Lung (tissue), 16 donors: ENCODE data around the gene HOXB3. TPM values are rescaled to one million over a fixed set of nuclear protein-coding genes. Genes with fewer than 3 reads are reported as not detected.

Experiments
- ATAC-seq: fragments of 200-7000 bp; cut with Tn5 transposase; one replicate; pipeline ENCODE4 v1.9.1; 2020; ENCODE audit warnings: moderate number of reproducible peaks; ENCODE audit not compliant: insufficient read depth, low FRiP score
- DNase-seq, 3 donors: peaks; one replicate each; pipeline ENCODE4 v3.0.0-alpha.2; 2013 to 2017
- H3K27ac ChIP-seq, 2 donors: one replicate each; pipeline ENCODE4 v1.5.1; 2013; ENCODE audit warnings: mild to moderate bottlenecking in 2 of 2, moderate library complexity in 2 of 2, control low read depth in 1 of 2, inconsistent platforms in 1 of 2, low read depth in 1 of 2, low read length in 1 of 2
- H3K27me3 ChIP-seq, 3 donors: one replicate each; pipeline ENCODE4 v1.5.1; 2013; ENCODE audit warnings: low read length in 2 of 3; ENCODE audit not compliant: control insufficient read depth in 3 of 3, insufficient read depth in 3 of 3
- H3K36me3 ChIP-seq, 4 donors: one replicate each; pipeline ENCODE4 v1.5.1; 2013; ENCODE audit warnings: low read length in 4 of 4, mild to moderate bottlenecking in 1 of 4, moderate library complexity in 1 of 4; ENCODE audit not compliant: control insufficient read depth in 4 of 4, insufficient read depth in 4 of 4
- H3K4me1 ChIP-seq, 5 donors: one replicate each; pipeline ENCODE4 v1.5.1; 2013; ENCODE audit warnings: low read length in 5 of 5, mild to moderate bottlenecking in 2 of 5, moderate library complexity in 1 of 5; ENCODE audit not compliant: control insufficient read depth in 5 of 5, insufficient read depth in 5 of 5
- H3K4me3 ChIP-seq: one replicate; pipeline ENCODE4 v1.5.1; 2013; ENCODE audit warnings: mild to moderate bottlenecking, control low read depth, moderate library complexity
- H3K9ac ChIP-seq, 2 donors: one replicate each; pipeline ENCODE4 v1.5.1; 2013; ENCODE audit warnings: low read length in 2 of 2, control low read depth in 1 of 2; ENCODE audit not compliant: insufficient read depth in 1 of 2
- H3K9me3 ChIP-seq, 4 donors: one replicate each; pipeline ENCODE4 v1.5.1; 2013; ENCODE audit warnings: low read length in 3 of 4, mild to moderate bottlenecking in 1 of 4, moderate library complexity in 1 of 4; ENCODE audit not compliant: control insufficient read depth in 4 of 4, insufficient read depth in 3 of 4
- CTCF ChIP-seq: IDR thresholded peaks from 2 replicates; pipeline ENCODE4 v1.5.1; 2012; ENCODE audit warnings: mild to moderate bottlenecking; ENCODE audit errors: control extremely low read depth, extremely low read depth
- WGBS, 2 donors: extraction: QIAGEN DNeasy Blood & Tissue Kit; methylation state at CpG; one replicate each; pipeline ENCODE4 v1.1.7; 2013; 5-methylcytosine and 5-hydroxymethylcytosine counted together
- long read RNA-seq, 5 donors: transcript quantifications; one replicate each; lab custom pipeline, GENCODE V29; 2026
- polyA plus RNA-seq, 2 donors: library from polyadenylated mRNA; stranded (reverse); fragments of 200-250 nt; gene quantifications; one replicate each; pipeline ENCODE4 v1.2.1, GENCODE V29; 2013
- total RNA-seq, 2 donors: library from RNA; depleted of rRNA in 1 of 2; stranded (reverse); fragments of >200 nt in 1 of 2; gene quantifications; one replicate each; pipeline ENCODE4 v1.2.1, GENCODE V29; 2014 to 2021
- donor health status: control.
- donor health status: control.
- donor health status: Bipolar disorder and iron deficiency.
- donor health status: healthy.
- donor health status: DM: yes; HTN: yes; CAD: no.

Gene HOXB3
- total RNA-seq (10 to 100 TPM in 1 of 2 donors, 1 to 10 TPM in 1; 8.6 to 21.1 TPM), polyA plus RNA-seq (1 to 10 TPM; 1.9 to 4.9 TPM)
- long read RNA-seq, donor 1, full-length matches to known transcripts = 8 of 25 reads
- long read RNA-seq, donor 1, partial matches to known transcripts = 11 of 25 reads
- long read RNA-seq, donor 1, other reads (novel, unspliced or antisense) = 6 of 25 reads
- long read RNA-seq, donor 2, full-length matches to known transcripts = 1 of 1 reads
- long read RNA-seq, donor 2, partial matches to known transcripts = 0 of 1 reads
- long read RNA-seq, donor 2, other reads (novel, unspliced or antisense) = 0 of 1 reads
- long read RNA-seq, donor 3, full-length matches to known transcripts = 3 of 3 reads
- long read RNA-seq, donor 3, partial matches to known transcripts = 0 of 3 reads
- long read RNA-seq, donor 3, other reads (novel, unspliced or antisense) = 0 of 3 reads
- long read RNA-seq, donor 4, full-length matches to known transcripts = 2 of 7 reads
- long read RNA-seq, donor 4, partial matches to known transcripts = 5 of 7 reads
- long read RNA-seq, donor 4, other reads (novel, unspliced or antisense) = 0 of 7 reads
- long read RNA-seq, donor 5, full-length matches to known transcripts = 5 of 17 reads
- long read RNA-seq, donor 5, partial matches to known transcripts = 12 of 17 reads
- long read RNA-seq, donor 5, other reads (novel, unspliced or antisense) = 0 of 17 reads

GRCh38 chr17:48589831-48590606 lies at the start of gene HOXB3:
Gene HOXB3 (minus strand): TSS chr17:48590241. CDS start chr17:48552474, 37,767 bp downstream.
- Histone ChIP-seq H3K4me3 (peak within 1 kb of the TSS; percentile 20), H3K9me3 (no peaks in the 10 kb centered on the region), H3K9ac (peak within 1 kb of the TSS; percentile 74 to 98), H3K27ac (peak within 1 kb of the TSS in 1 of 2 donors; percentile 91), H3K27me3 (peaks cover 3 to 73% (median 11%) of the 10 kb centered on the region in 3 donors), H3K36me3 (peaks cover 0 to 16% (median 3%) of the 10 kb centered on the region in 4 donors), H3K4me1 (peaks cover 0 to 63% (median 5%) of the 10 kb centered on the region in 5 donors)
- DNase-seq (peak in 2 of 3 donors; percentile 80 to 84), ATAC-seq (no peak)
- no peak for TF ChIP-seq CTCF
- WGBS, 2 donors = 18 to 34% methylated on average over 23 of the region's 23 CpGs

GRCh38 chr17:48639136-48639535 lies 49.1 kb upstream of the HOXB3 start:
- no peak overlapping the region for H3K4me3 ChIP-seq
- no peak for DNase-seq
- no peak for ATAC-seq

More at GRCh38 chr17:48639136-48639535, 49.1 kb upstream of the HOXB3 start:
- H3K9ac ChIP-seq = no peak overlapping the region
- H3K36me3 ChIP-seq = no peaks in the 10 kb centered on the region
- no peaks in the 10 kb centered on the region for H3K4me1 ChIP-seq
- peaks cover 0 to 3% (median 0%) of the 10 kb centered on the region in 4 donors for H3K9me3 ChIP-seq
- TF ChIP-seq CTCF = no peak
- WGBS, 2 donors = 28 to 54% methylated on average over 5 of the region's 5 CpGs
- peaks cover 26 to 97% (median 96%) of the 10 kb centered on the region in 3 donors for H3K27me3 ChIP-seq
- H3K27ac ChIP-seq = no peak overlapping the region
